SK-N-SH (cell line): Measurements from ENCODE around the gene EDIL3.

Experiments used
- CTCF ChIP-seq: fragments of 200-600 bp; sonication (generic); IDR thresholded peaks from 2 replicates; pipeline ENCODE4 v1.6.1; 2017; ENCODE audit warnings: antibody characterized with exemption, mild to moderate bottlenecking, moderate library complexity
- MXI1 ChIP-seq: IDR thresholded peaks from 2 replicates; pipeline ENCODE4 v1.6.1; 2012; ENCODE audit warnings: mild to moderate bottlenecking, low read depth, low read length, improper control_type of control experiment
- POLR2AphosphoS5 ChIP-seq: IDR thresholded peaks from 2 replicates; pipeline ENCODE4 v1.6.1; 2012; ENCODE audit warnings: low read depth, low read length

GRCh38 chr5:84392836-84393235 lies 8.2 kb upstream of the EDIL3 start:
- no peak for TF ChIP-seq CTCF
- TF ChIP-seq MXI1 = no peak
- no peak for TF ChIP-seq POLR2AphosphoS5
